T-helper 2 cell treated with Interferon-gamma antibody and Interleukin-4, amounts not matched to agents 5 μg/mL and 100 μg/mL, for 36 hours (primary cell): ENCODE results near the gene ANKRD34A.

Source experiments
- DNase-seq: peaks from one replicate; pipeline ENCODE4 v3.0.0; 2021; ENCODE audit warnings: low spot score
- H3K27ac Mint-ChIP-seq: one replicate; pipeline ENCODE4 v1.8.0; 2021; ENCODE audit warnings: mild to moderate bottlenecking, mixed read lengths
- H3K27me3 Mint-ChIP-seq: one replicate; pipeline ENCODE4 v1.8.0; 2021; ENCODE audit warnings: low read depth, mixed read lengths
- H3K36me3 Mint-ChIP-seq: one replicate; pipeline ENCODE4 v1.8.0; 2021; ENCODE audit warnings: low read depth, mixed read lengths
- H3K4me1 Mint-ChIP-seq: one replicate; pipeline ENCODE4 v1.8.0; 2021; ENCODE audit warnings: low read depth, mixed read lengths
- H3K4me3 Mint-ChIP-seq: one replicate; pipeline ENCODE4 v1.8.0; 2022; ENCODE audit warnings: mild to moderate bottlenecking, moderate library complexity, mixed read lengths
- H3K9me3 Mint-ChIP-seq: one replicate; pipeline ENCODE4 v1.8.0; 2021; ENCODE audit warnings: mixed read lengths

Gene ANKRD34A

DNA sequence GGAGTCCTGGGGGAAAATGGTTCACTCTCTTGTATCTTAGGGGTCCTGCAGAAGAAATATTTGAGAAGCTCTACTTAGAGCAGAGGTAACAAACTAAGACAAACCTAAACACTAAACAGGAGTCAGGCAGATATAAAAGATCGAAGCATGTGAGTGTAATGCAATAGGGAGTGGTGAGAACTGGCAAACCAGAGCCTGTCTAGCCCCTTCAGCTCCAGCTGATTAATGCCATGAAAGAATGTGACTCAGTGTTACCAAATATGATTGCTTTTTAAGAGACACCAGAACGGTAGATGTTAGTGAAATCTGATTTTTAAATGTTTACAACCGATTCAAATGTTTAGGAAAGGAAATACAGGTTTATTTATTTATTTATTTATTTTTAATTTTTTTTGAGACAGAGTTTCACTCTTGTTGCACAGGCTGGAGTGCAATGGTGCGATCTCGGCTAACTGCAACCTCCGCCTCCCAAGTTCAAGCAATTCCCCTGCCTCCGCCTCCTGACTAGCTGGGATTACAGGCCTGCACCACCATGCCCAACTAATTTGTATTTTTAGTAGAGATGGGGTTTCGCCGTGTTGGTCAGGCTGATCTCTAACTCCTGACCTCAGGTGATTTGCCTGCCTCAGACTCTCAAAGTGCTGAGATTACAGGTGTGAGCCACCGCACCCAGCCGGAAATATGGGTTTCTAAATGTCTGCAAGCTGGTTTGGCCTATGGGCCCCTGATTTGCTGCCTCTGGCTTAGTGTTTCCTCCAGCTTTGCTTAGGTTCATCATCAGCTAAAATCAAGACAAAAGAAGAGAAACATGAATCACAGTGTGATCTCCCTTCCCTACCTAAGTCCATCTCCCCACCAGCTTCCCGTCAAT, 19.8 kb upstream of the ANKRD34A start:
- peak overlapping the region; percentile 65 for H3K4me3 Mint-ChIP-seq
- H3K27me3 Mint-ChIP-seq = no peaks in the 10 kb centered on the region
- H3K9me3 Mint-ChIP-seq = no peaks in the 10 kb centered on the region
- H3K4me1 Mint-ChIP-seq = peaks cover 53% of the 10 kb centered on the region
- no peaks in the 10 kb centered on the region for H3K36me3 Mint-ChIP-seq
- H3K27ac Mint-ChIP-seq = peak overlapping the region; percentile 64
- DNase-seq = no peak

GRCh38 chr1:145983206-145983675, 18.9 kb upstream of the ANKRD34A start:
- peaks cover 47% of the 10 kb centered on the region for H3K4me1 Mint-ChIP-seq
- no peak overlapping the region for H3K27ac Mint-ChIP-seq
- H3K9me3 Mint-ChIP-seq = no peaks in the 10 kb centered on the region
- no peaks in the 10 kb centered on the region for H3K27me3 Mint-ChIP-seq
- peaks cover 2% of the 10 kb centered on the region for H3K36me3 Mint-ChIP-seq
- no peak overlapping the region for H3K4me3 Mint-ChIP-seq
- no peak for DNase-seq

DNA sequence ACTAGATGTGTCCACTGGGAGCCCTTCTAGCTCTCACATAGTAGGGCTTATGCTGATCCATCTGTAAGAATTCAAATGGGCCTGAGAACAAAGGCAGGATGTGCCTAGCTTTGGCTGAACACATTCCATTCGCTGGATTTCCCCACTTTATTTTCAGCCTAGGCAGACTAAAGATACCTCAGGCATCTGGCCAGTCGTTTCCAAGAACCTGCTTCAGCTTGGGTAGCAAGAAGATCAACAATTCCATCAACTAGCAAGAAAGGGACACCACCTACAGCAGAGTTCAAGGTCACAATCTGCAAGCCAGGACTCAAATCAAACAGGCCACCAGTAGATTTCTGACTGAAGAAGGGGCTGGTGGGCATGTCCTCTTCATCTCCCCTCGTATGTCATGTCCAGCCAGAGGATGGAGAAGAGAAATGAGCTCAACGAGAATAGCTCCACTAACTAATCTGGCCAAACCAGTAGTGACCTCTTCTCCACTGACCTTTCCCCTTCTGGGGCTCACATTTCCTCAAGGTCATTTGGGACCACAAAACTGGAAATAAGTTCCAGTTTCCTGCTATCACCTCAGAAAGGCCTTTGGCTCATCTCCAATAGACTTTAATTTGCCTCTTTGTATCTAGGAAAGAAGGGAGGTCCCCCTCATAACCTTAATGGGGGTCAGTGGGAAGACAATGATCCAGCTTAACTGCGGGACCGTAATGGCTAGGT, 17.8 kb upstream of the ANKRD34A start:
- Mint-ChIP-seq H3K4me1 (peaks cover 45% of the 10 kb centered on the region), H3K36me3 (peaks cover 6% of the 10 kb centered on the region), H3K4me3 (peak overlapping the region; percentile 30), H3K27me3 (no peaks in the 10 kb centered on the region), H3K9me3 (no peaks in the 10 kb centered on the region), H3K27ac (peak overlapping the region; percentile 41)
- DNase-seq = no peak

DNA sequence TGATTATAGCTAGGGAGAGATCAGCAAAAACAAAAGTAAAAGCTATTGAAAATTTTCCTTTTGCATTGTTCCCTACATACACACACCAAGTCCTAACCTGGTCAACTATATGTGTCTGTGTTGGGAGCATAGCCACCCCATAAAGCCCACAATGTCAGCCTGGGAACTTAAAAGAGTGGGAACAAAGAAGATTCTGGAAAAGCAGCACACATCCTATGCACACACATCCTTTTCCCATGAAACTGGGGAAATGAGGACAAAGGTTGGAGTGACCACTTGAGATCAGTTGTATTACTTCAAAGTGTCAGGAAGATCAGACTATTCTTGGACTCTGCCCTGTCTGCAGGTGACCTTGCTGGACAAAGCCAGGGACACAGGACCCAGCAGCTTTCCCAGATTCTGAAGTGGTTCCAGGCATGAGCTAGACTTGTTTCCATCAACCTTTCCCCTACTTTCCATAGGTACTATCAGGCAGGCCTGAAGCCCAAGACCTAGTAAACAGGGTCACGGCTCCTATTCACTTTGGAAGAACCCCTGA, 16.2 kb upstream of the ANKRD34A start:
- Mint-ChIP-seq H3K9me3 (no peaks in the 10 kb centered on the region), H3K4me3 (no peak overlapping the region), H3K27me3 (no peaks in the 10 kb centered on the region), H3K27ac (no peak overlapping the region), H3K36me3 (peaks cover 8% of the 10 kb centered on the region), H3K4me1 (peaks cover 39% of the 10 kb centered on the region)
- no peak for DNase-seq

- H3K27me3 Mint-ChIP-seq = no peaks in the 10 kb centered on the region
Observed at GRCh38 chr1:145979746-145980456, 15.5 kb upstream of the ANKRD34A start.

DNA sequence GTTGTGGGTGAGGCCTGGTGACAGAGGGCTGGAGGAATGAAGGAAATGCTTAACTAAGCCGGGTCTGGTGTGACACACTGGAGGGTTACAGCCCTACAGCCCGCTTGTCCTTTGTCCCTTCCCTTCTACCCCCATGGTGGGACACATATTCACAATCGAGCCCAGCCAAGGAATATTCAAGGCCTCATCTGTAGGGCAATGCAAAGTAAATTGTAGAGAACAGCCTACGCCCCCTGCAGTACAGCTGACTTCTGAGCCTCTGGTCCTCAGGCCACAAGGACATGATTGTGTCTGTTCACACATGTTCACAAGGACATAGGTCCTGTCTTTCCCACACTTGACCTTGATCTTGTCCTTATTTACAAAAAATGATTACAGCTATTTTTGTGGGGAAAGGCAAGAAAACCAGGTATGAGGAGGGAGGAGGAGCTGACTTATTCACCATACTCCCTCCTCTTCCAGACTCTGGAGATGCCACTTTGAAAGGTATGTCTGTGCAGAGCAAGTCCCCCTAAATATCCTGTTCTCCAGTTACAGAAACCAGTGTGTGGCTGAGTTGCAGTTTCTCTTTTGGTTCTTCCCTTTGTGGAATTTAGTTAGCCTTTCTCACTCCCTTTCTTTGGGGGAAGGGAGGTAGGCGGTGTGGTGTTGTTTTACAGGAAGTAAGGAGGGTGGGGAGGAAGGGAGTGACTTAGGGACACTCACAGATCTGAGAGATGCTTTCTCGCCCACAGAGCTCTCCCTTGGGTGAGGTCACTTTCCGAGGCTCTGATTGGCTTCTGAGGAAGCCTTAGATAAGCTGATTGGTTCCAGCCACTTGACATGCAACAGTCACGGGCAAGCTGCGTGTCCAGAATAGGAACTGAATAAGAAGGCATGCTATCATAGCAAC, 14.7 kb upstream of the ANKRD34A start:
- peaks cover 8% of the 10 kb centered on the region for H3K36me3 Mint-ChIP-seq
- H3K9me3 Mint-ChIP-seq = no peaks in the 10 kb centered on the region
- H3K27ac Mint-ChIP-seq = no peak overlapping the region
- peaks cover 28% of the 10 kb centered on the region for H3K4me1 Mint-ChIP-seq
- H3K27me3 Mint-ChIP-seq = no peaks in the 10 kb centered on the region
- H3K4me3 Mint-ChIP-seq = no peak overlapping the region
- DNase-seq = peak; percentile 93

More at GRCh38 chr1:145979746-145980456, 15.5 kb upstream of the ANKRD34A start:
- H3K27ac Mint-ChIP-seq = no peak overlapping the region
- H3K36me3 Mint-ChIP-seq = peaks cover 8% of the 10 kb centered on the region
- H3K4me1 Mint-ChIP-seq = peaks cover 33% of the 10 kb centered on the region
- H3K9me3 Mint-ChIP-seq = no peaks in the 10 kb centered on the region
- no peak for DNase-seq
- H3K4me3 Mint-ChIP-seq = no peak overlapping the region

GRCh38 chr1:145978471-145978853, 14.1 kb upstream of the ANKRD34A start:
- H3K27ac Mint-ChIP-seq = no peak overlapping the region
- H3K9me3 Mint-ChIP-seq = no peaks in the 10 kb centered on the region
- DNase-seq = no peak
- peaks cover 23% of the 10 kb centered on the region for H3K4me1 Mint-ChIP-seq
- no peaks in the 10 kb centered on the region for H3K27me3 Mint-ChIP-seq
- peaks cover 8% of the 10 kb centered on the region for H3K36me3 Mint-ChIP-seq
- H3K4me3 Mint-ChIP-seq = no peak overlapping the region

DNA sequence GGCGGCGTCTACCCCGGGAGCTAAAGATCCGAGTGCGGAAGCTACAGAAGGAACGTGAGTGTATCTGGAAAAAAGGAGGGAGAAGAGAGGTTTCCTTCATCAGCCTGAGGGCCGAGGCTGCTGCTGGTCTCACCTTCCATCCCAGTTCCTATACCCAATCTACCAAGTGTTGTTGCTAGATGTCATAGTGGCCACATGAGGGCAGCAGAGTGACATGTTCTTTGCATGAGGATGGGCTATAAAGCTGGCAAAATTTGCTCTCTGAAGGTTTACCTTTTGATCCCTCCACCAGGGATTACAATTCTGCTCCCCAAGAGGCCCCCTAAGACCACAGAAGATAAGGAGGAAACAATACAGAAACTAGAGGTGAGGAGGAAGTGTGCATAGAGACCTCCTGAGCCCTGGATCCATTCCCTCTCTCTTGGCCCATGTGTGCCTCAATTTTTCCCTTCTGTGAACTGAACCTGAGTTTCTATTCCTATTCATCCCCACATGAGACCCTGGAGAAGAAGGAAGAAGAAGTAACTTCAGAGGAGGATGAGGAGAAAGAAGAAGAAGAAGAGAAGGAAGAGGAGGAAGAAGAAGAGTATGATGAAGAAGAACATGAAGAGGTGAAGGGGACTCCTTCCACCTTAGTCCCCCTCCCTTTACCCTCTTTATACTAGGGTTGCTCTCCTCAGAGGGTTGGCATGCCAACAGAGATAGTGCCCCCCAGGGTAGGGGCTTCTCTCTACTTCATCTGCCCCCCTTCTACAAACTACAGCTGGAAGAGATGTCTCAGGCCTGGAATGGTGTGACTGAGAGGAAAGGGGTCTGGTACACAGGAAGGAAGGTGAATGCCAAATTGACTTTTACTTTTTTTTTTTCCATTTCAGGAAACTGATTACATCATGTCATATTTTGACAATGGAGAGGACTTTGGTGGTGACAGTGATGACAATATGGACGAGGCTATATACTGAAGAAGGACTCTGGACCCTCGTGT, 13.4 kb upstream of the ANKRD34A start:
- peak; percentile 64 for DNase-seq
- no peak overlapping the region for H3K4me3 Mint-ChIP-seq
- H3K27me3 Mint-ChIP-seq = no peaks in the 10 kb centered on the region

DNA sequence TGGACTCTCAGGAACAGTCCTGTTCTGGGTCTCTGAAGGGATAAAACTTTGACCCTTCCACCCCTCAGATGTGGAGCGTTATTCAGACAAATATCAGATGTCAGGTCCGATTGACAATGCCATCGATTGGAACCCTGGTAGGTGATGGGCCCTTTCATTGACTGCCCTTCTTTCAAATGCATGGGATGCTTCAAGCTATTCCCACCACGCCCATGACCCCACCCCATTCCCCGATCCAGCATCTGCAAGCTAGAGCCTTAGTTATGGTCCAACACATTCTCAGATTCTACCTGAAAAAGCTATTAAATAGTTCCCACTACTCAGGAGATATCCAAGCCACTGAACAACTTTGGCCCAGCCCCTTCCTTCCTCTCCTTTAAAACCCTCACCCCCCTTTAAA, 12.6 kb upstream of the ANKRD34A start:
- Mint-ChIP-seq H3K27me3 (no peaks in the 10 kb centered on the region), H3K9me3 (no peaks in the 10 kb centered on the region), H3K36me3 (peaks cover 8% of the 10 kb centered on the region), H3K4me3 (no peak overlapping the region), H3K27ac (no peak overlapping the region), H3K4me1 (peaks cover 13% of the 10 kb centered on the region)
- DNase-seq = no peak

More for the DNA sequence above, 13.4 kb upstream of the ANKRD34A start:
- H3K36me3 Mint-ChIP-seq = peaks cover 8% of the 10 kb centered on the region
- H3K9me3 Mint-ChIP-seq = no peaks in the 10 kb centered on the region
- peaks cover 18% of the 10 kb centered on the region for H3K4me1 Mint-ChIP-seq
- H3K27ac Mint-ChIP-seq = no peak overlapping the region

DNA sequence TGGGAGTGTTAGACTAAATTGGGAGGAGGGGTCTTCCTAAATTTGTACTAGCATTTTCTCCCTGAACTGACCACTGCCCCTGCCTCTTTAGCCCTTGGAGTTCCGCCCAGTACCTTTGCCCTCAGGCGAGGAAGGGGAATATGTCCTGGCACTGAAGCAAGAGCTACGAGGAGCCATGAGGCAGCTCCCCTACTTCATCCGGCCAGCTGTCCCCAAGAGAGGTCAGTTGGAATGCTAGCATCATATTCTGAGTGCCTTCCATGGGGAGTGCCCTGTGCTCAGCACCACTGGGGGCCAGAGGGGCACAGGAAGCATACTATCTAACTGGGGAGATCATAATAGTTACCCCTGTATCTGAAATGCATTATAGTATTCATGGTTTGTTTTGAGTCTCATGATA, 10.8 kb upstream of the ANKRD34A start:
- Mint-ChIP-seq H3K4me1 (peaks cover 3% of the 10 kb centered on the region), H3K4me3 (no peak overlapping the region), H3K27me3 (no peaks in the 10 kb centered on the region), H3K27ac (no peak overlapping the region), H3K9me3 (no peaks in the 10 kb centered on the region), H3K36me3 (peaks cover 10% of the 10 kb centered on the region)
- no peak for DNase-seq

DNA sequence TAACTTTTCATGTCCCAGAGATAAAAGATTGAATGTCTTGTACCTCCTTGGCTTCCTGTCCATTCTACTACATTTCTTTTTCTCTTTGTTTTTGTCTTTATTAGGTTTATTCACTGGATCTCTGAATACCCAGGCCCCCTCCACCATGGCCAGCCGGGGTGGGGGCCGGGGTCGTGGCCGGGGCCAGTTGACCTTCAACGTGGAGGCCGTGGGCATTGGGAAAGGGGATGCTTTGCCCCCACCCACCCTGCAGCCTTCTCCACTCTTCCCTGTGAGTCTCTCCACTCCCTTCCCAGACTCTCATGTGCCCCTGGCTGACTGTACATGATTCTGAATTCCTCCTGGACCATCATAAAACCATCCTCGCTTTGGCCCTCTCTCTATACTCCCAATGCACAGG, 10.3 kb upstream of the ANKRD34A start:
- Mint-ChIP-seq H3K27ac (no peak overlapping the region), H3K36me3 (peaks cover 10% of the 10 kb centered on the region), H3K4me1 (peaks cover 3% of the 10 kb centered on the region), H3K9me3 (no peaks in the 10 kb centered on the region), H3K27me3 (no peaks in the 10 kb centered on the region), H3K4me3 (no peak overlapping the region)
- DNase-seq = no peak

DNA sequence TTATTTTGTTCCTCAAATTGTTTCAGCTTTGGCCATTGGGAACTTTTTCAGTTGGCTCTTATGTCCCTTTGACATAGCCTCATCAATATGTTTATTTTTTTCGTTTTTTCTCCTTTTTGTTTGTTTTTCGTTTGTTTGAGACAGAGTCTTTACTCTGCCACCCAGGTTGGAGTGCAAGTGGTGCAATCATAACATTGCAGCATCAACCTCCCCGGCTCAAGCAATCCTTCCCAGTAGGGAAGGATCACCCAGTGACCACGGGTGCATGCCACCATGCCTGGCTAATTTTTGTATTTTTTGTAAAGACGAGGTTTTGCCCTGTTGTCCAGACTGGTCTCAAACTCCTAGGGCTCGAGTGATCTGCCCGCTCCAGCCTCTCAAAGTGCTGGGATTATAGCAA, 8.2 kb upstream of the ANKRD34A start:
- no peak for DNase-seq
- Mint-ChIP-seq H3K9me3 (peaks cover 1% of the 10 kb centered on the region), H3K27me3 (no peaks in the 10 kb centered on the region), H3K4me1 (peaks cover 3% of the 10 kb centered on the region), H3K27ac (no peak overlapping the region), H3K36me3 (peaks cover 11% of the 10 kb centered on the region), H3K4me3 (no peak overlapping the region)
